IMR-90 (cell line): ENCODE data around the gene PDE6H. TPM values are rescaled to one million over a fixed set of nuclear protein-coding genes. Genes with fewer than 3 reads are reported as not detected.

Source experiments
- ATAC-seq: fragments of 200-7000 bp; cut with Tn5 transposase; 2 replicates; pipeline ENCODE4 v1.9.1; 2020; ENCODE audit warnings: low read depth, mild to moderate bottlenecking, moderate library complexity
- BruUV-seq: library from RNA; stranded (reverse); fragments of 400-500 nt; replicated peaks from 2 replicates; lab custom pipeline; 2021; lab: Mats Ljungman, UMichigan
- CTCF ChIA-PET: fragments of 300-600 bp; formaldehyde crosslinking; extraction: SDS; loops from one replicate; lab custom pipeline; 2021; ENCODE audit warnings: antibody characterized with exemption; lab: Yijun Ruan, JAX
- POLR2A ChIA-PET: fragments of 300-600 bp; sonication (Branson Sonifier 250); formaldehyde crosslinking; loops from one replicate; lab custom pipeline; 2022; ENCODE audit warnings: antibody characterized with exemption; ENCODE audit not compliant: unreplicated experiment; lab: Charles Lee
- DNase-seq: peaks from one replicate; pipeline ENCODE4 v3.0.0; 2013
- H2AFZ ChIP-seq: replicated peaks from 2 replicates; pipeline ENCODE3; 2013; ENCODE audit warnings: low read length, mild to moderate bottlenecking; ENCODE audit not compliant: poor library complexity
- H2AK5ac ChIP-seq: 2 replicates; pipeline ENCODE4 v1.6.1; 2013; ENCODE audit warnings: low read depth, low read length, inconsistent platforms
- H2AK9ac ChIP-seq: replicated peaks from 2 replicates; pipeline ENCODE3; 2013; ENCODE audit warnings: mild to moderate bottlenecking, low read depth, low read length, moderate library complexity; ENCODE audit not compliant: poor library complexity
- H2BK120ac ChIP-seq: 2 replicates; pipeline ENCODE4 v1.6.1; 2013; ENCODE audit warnings: low read depth, low read length, inconsistent platforms
- H2BK15ac ChIP-seq: 3 replicates; pipeline ENCODE4 v1.6.1; 2013; ENCODE audit warnings: low read depth, low read length, inconsistent platforms
- H2BK20ac ChIP-seq: 2 replicates; pipeline ENCODE4 v1.6.1; 2013; ENCODE audit warnings: low read depth, mild to moderate bottlenecking, inconsistent platforms, low read length, moderate library complexity
- H2BK5ac ChIP-seq: 2 replicates; pipeline ENCODE4 v1.6.1; 2013; ENCODE audit warnings: mild to moderate bottlenecking, low read depth, low read length, inconsistent platforms; ENCODE audit not compliant: poor library complexity, severe bottlenecking
- H3K14ac ChIP-seq: replicated peaks from 2 replicates; pipeline ENCODE4 v1.6.1; 2013; ENCODE audit warnings: low read depth, low read length, inconsistent platforms
- H3K18ac ChIP-seq: 2 replicates; pipeline ENCODE4 v1.6.1; 2013; ENCODE audit warnings: low read depth, low read length, control low read depth
- H3K23ac ChIP-seq: 2 replicates; pipeline ENCODE4 v1.6.1; 2013; ENCODE audit warnings: low read depth, low read length, inconsistent platforms
- H3K27ac ChIP-seq: 2 replicates; pipeline ENCODE4 v1.5.1; 2013; ENCODE audit warnings: mild to moderate bottlenecking, control low read depth, low read length; ENCODE audit not compliant: insufficient read depth
- H3K27me3 ChIP-seq: 2 replicates; pipeline ENCODE4 v1.6.1; 2013; ENCODE audit warnings: low read length; ENCODE audit not compliant: control insufficient read depth, insufficient read depth
- H3K36me3 ChIP-seq: 2 replicates; pipeline ENCODE4 v1.6.1; 2013; ENCODE audit warnings: low read length, mixed read lengths; ENCODE audit not compliant: control insufficient read depth, insufficient read depth
- H3K4ac ChIP-seq: 2 replicates; pipeline ENCODE4 v1.6.1; 2013; ENCODE audit warnings: low read depth, low read length, inconsistent platforms
- H3K4me1 ChIP-seq: 2 replicates; pipeline ENCODE4 v1.6.1; 2013; ENCODE audit warnings: low read length, mixed read lengths; ENCODE audit not compliant: control insufficient read depth, insufficient read depth
- H3K4me2 ChIP-seq: 2 replicates; pipeline ENCODE4 v1.6.1; 2013; ENCODE audit warnings: low read depth, mild to moderate bottlenecking, control low read depth, low read length, moderate library complexity
- H3K4me3 ChIP-seq: 2 replicates; pipeline ENCODE4 v1.5.1; 2013; ENCODE audit warnings: low read depth, mild to moderate bottlenecking, control low read depth, low read length, moderate library complexity; ENCODE audit not compliant: insufficient read depth
- H3K56ac ChIP-seq: 2 replicates; pipeline ENCODE4 v1.6.1; 2013; ENCODE audit warnings: low read length, inconsistent platforms; ENCODE audit not compliant: insufficient read depth; ENCODE audit errors: extremely low read depth
- H3K79me1 ChIP-seq, 2 experiments: 2 replicates each; pipeline ENCODE4 v1.6.1; 2013; ENCODE audit warnings: low read length in 2 of 2, inconsistent platforms in 1 of 2, low read depth in 1 of 2
- H3K9ac ChIP-seq: 2 replicates; pipeline ENCODE4 v1.6.1; 2013; ENCODE audit warnings: low read depth, low read length, control low read depth
- H3K9me1 ChIP-seq: 2 replicates; pipeline ENCODE4 v1.6.1; 2013; ENCODE audit warnings: low read length, inconsistent platforms; ENCODE audit not compliant: insufficient read depth
- H3K9me3 ChIP-seq: 2 replicates; pipeline ENCODE4 v1.6.1; 2013; ENCODE audit warnings: low read length; ENCODE audit not compliant: control insufficient read depth, insufficient read depth
- H4K20me1 ChIP-seq: 2 replicates; pipeline ENCODE4 v1.6.1; 2013; ENCODE audit warnings: low read length, inconsistent platforms; ENCODE audit not compliant: insufficient read depth
- H4K5ac ChIP-seq: 2 replicates; pipeline ENCODE4 v1.6.1; 2013; ENCODE audit warnings: mild to moderate bottlenecking, low read depth, low read length, control low read depth
- H4K8ac ChIP-seq, 2 experiments: 2 replicates each; pipeline ENCODE4 v1.6.1; 2013; ENCODE audit warnings: low read depth in 2 of 2, low read length in 2 of 2, control low read depth in 1 of 2, inconsistent platforms in 1 of 2
- H4K91ac ChIP-seq: 2 replicates; pipeline ENCODE4 v1.6.1; 2013; ENCODE audit warnings: low read depth, low read length, inconsistent platforms; ENCODE audit not compliant: insufficient read depth
- BHLHE40 ChIP-seq: fragments of 150-350 bp; IDR thresholded peaks from 2 replicates; pipeline ENCODE4 v1.6.1; 2016; ENCODE audit warnings: mild to moderate bottlenecking, low read depth, low read length
- CEBPB ChIP-seq: IDR thresholded peaks from 2 replicates; pipeline ENCODE4 v1.6.1; 2012; ENCODE audit warnings: low read depth, low read length, improper control_type of control experiment
- CHD1 ChIP-seq: IDR thresholded peaks from 2 replicates; pipeline ENCODE4 v1.6.1; 2012; ENCODE audit warnings: low read depth, low read length, improper control_type of control experiment
- FOS ChIP-seq: fragments of 150-350 bp; IDR thresholded peaks from 2 replicates; pipeline ENCODE4 v1.6.1; 2016; ENCODE audit warnings: low read depth, low read length
- MAFK ChIP-seq: IDR thresholded peaks from 2 replicates; pipeline ENCODE4 v1.6.1; 2012; ENCODE audit warnings: low read depth, low read length, improper control_type of control experiment
- MAZ ChIP-seq: IDR thresholded peaks from 2 replicates; pipeline ENCODE4 v1.6.1; 2012; ENCODE audit warnings: low read depth, mild to moderate bottlenecking, low read length, improper control_type of control experiment, moderate library complexity, borderline replicate concordance
- MXI1 ChIP-seq: IDR thresholded peaks from 2 replicates; pipeline ENCODE4 v1.6.1; 2012; ENCODE audit warnings: low read depth, mild to moderate bottlenecking, low read length, moderate library complexity, borderline replicate concordance
- NFE2L2 ChIP-seq: fragments of 150-350 bp; IDR thresholded peaks from 2 replicates; pipeline ENCODE4 v1.6.1; 2016; ENCODE audit warnings: low read depth, mild to moderate bottlenecking, low read length
- POLR2A ChIP-seq: IDR thresholded peaks from 2 replicates; pipeline ENCODE4 v1.6.1; 2012; ENCODE audit warnings: mild to moderate bottlenecking, low read depth, low read length
- RAD21 ChIP-seq: IDR thresholded peaks from 2 replicates; pipeline ENCODE4 v1.6.1; 2012; ENCODE audit warnings: low read length, improper control_type of control experiment
- RCOR1 ChIP-seq: IDR thresholded peaks from 2 replicates; pipeline ENCODE4 v1.6.1; 2012; ENCODE audit warnings: mild to moderate bottlenecking, low read length, improper control_type of control experiment; ENCODE audit not compliant: insufficient replicate concordance
- RFX5 ChIP-seq: IDR thresholded peaks from 2 replicates; pipeline ENCODE4 v1.8.0; 2012; ENCODE audit warnings: low read depth, mild to moderate bottlenecking, low read length, moderate library complexity
- SMC3 ChIP-seq: fragments of 150-350 bp; IDR thresholded peaks from 2 replicates; pipeline ENCODE4 v1.6.1; 2016; ENCODE audit warnings: low read depth, mild to moderate bottlenecking, antibody characterized with exemption, low read length, moderate library complexity
- USF2 ChIP-seq: fragments of 150-350 bp; IDR thresholded peaks from 2 replicates; pipeline ENCODE4 v1.6.1; 2017; ENCODE audit warnings: mild to moderate bottlenecking, antibody characterized with exemption, low read length, low read depth
- WGBS, 2 experiments: methylation state at CpG; one replicate each; pipeline versions ENCODE4 v1.1.5 to v1.1.7; 2013; ENCODE audit warnings: missing lambda C conversion rate in 2 of 2; ENCODE audit not compliant: insufficient read length in 1 of 2; ENCODE audit errors: extremely low coverage in 2 of 2; 5-methylcytosine and 5-hydroxymethylcytosine counted together
- dilution Hi-C: fragments of 300-500 bp; cut with HindIII; formaldehyde crosslinking; loops from one replicate; pipeline ENCODE4 v1.14.3; 2018; ENCODE audit warnings: low sequenced_read_pairs; ENCODE audit not compliant: unreplicated experiment
- in situ Hi-C: fragments of 300-500 bp; cut with MboI; formaldehyde crosslinking; loops from 3 replicates; pipeline ENCODE4 v1.14.3; 2019; ENCODE audit warnings: low sequenced_read_pairs, inconsistent platforms, mixed read lengths
- intact Hi-C: fragments of 100-400 bp; cut with micrococcal nuclease; formaldehyde crosslinking; loops from 2 replicates; pipeline ENCODE4 v1.10.0; 2022
- polyA plus RNA-seq, 3 experiments: library from polyadenylated mRNA; depleted of rRNA; stranded (reverse); fragments of >200 nt; gene quantifications; 2 replicates each; pipeline ENCODE4 v1.2.3, GENCODE V29; 2012; ENCODE audit warnings: low replicate concordance in 1 of 3
- total RNA-seq: library from RNA; depleted of rRNA; stranded (reverse); fragments of >200 nt; gene quantifications from 2 replicates; pipeline ENCODE4 v1.2.3, GENCODE V29; 2012
- TF ChIP-seq, protein P1 (sequence below): fragments of 150-350 bp; IDR thresholded peaks from 2 replicates; pipeline ENCODE4 v1.6.1; 2016; ENCODE audit warnings: low read depth, mild to moderate bottlenecking, low read length, moderate library complexity, borderline replicate concordance
- TF ChIP-seq, protein P2 (sequence below): conservative IDR thresholded peaks from 2 replicates; pipeline ENCODE4 v1.5.1; 2012; ENCODE audit warnings: mild to moderate bottlenecking, low read depth, low read length, improper control_type of control experiment

The PDE6H gene
- total and polyA plus RNA-seq, 2 of the 4 experiments (the other 2 are of a cell fraction) = not detected

- Histone ChIP-seq H2BK120ac (no peak overlapping the region), H4K91ac (no peak overlapping the region), H2AK5ac (no peak overlapping the region), H3K18ac (no peak overlapping the region; the same call in none of the 2 replicates), H3K14ac (no peak overlapping the region), H3K4me2 (no peak overlapping the region), H2AFZ (no peak overlapping the region), H4K8ac (no peak overlapping the region), H4K20me1 (no peaks in the 10 kb centered on the region), H3K9me1 (peaks cover 5% of the 10 kb centered on the region), H3K79me1 (peaks cover 0 to 3% of the 10 kb centered on the region in 2 experiments; a peak in 1 of 4 replicates), H2BK15ac (no peak overlapping the region), H3K4ac (no peak overlapping the region), H3K4me1 (peaks cover 18% of the 10 kb centered on the region), H3K27ac (no peak overlapping the region), H3K4me3 (no peak overlapping the region), H3K9me3 (no peaks in the 10 kb centered on the region), H4K5ac (peak overlapping the region; percentile 27; the same call in 1 of the 2 replicates), H2BK20ac (peak overlapping the region; percentile 65; the same call in 1 of the 2 replicates), H2AK9ac (no peak overlapping the region), H3K9ac (no peak overlapping the region), H3K56ac (no peak overlapping the region), H3K27me3 (no peaks in the 10 kb centered on the region), H2BK5ac (no peak overlapping the region), H3K23ac (no peak overlapping the region), H3K36me3 (no peaks in the 10 kb centered on the region)
- no TSS peak for BruUV-seq
- ATAC-seq (no peak), DNase-seq (no peak)
- TF ChIP-seq USF2 = no peak
- TF ChIP-seq MXI1 = no peak
- TF ChIP-seq, protein P1, sequence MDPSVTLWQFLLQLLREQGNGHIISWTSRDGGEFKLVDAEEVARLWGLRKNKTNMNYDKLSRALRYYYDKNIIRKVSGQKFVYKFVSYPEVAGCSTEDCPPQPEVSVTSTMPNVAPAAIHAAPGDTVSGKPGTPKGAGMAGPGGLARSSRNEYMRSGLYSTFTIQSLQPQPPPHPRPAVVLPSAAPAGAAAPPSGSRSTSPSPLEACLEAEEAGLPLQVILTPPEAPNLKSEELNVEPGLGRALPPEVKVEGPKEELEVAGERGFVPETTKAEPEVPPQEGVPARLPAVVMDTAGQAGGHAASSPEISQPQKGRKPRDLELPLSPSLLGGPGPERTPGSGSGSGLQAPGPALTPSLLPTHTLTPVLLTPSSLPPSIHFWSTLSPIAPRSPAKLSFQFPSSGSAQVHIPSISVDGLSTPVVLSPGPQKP = no peak
- TF ChIP-seq CHD1 = no peak
- no peak for TF ChIP-seq CEBPB
- TF ChIP-seq POLR2A = no peak
- no peak for TF ChIP-seq RAD21
- no peak for TF ChIP-seq MAZ
- no peak for TF ChIP-seq BHLHE40
- TF ChIP-seq FOS = no peak
- no peak for TF ChIP-seq SMC3
- no peak for TF ChIP-seq MAFK
- TF ChIP-seq RFX5 = no peak
- TF ChIP-seq, protein P2, sequence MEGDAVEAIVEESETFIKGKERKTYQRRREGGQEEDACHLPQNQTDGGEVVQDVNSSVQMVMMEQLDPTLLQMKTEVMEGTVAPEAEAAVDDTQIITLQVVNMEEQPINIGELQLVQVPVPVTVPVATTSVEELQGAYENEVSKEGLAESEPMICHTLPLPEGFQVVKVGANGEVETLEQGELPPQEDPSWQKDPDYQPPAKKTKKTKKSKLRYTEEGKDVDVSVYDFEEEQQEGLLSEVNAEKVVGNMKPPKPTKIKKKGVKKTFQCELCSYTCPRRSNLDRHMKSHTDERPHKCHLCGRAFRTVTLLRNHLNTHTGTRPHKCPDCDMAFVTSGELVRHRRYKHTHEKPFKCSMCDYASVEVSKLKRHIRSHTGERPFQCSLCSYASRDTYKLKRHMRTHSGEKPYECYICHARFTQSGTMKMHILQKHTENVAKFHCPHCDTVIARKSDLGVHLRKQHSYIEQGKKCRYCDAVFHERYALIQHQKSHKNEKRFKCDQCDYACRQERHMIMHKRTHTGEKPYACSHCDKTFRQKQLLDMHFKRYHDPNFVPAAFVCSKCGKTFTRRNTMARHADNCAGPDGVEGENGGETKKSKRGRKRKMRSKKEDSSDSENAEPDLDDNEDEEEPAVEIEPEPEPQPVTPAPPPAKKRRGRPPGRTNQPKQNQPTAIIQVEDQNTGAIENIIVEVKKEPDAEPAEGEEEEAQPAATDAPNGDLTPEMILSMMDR = no peak
- no peak for TF ChIP-seq RCOR1
- TF ChIP-seq NFE2L2 = no peak
- CTCF ChIA-PET = no interaction called here
- intact Hi-C loops = no loop called here
- dilution Hi-C loops = no loop called here
- POLR2A ChIA-PET = no interaction called here
- WGBS, 2 experiments = 83% methylated on average over 1 of the region's 2 CpGs; no CpG with 5 or more reads in 1 of the 2 experiments
- in situ Hi-C loops = no loop called here
Measured at GRCh38 chr12:14946162-14946561, 26.7 kb upstream of the PDE6H start.
